GM10248 (cell line): Measurements from ENCODE around the gene BICD1.
A peak's percentile ranks its signal among the peaks of the same experiment; 100 is the strongest.

Source experiments
- CTCF ChIA-PET: fragments of 300-600 bp; sonication (Branson Sonifier 250); formaldehyde crosslinking; extraction: SDS; loops from one replicate; lab custom pipeline; 2021; ENCODE audit warnings: antibody characterized with exemption; lab: Yijun Ruan, JAX
- POLR2A ChIA-PET: fragments of 350-650 bp; sonication (Branson Sonifier 250); formaldehyde crosslinking; extraction: SDS; loops from one replicate; lab custom pipeline; 2020; ENCODE audit warnings: antibody characterized with exemption; lab: Yijun Ruan, JAX
- DNase-seq: peaks from one replicate; pipeline ENCODE4 v3.0.0; 2012; ENCODE audit errors: extremely low spot score
- CTCF ChIP-seq: IDR thresholded peaks from 2 replicates; pipeline ENCODE4 v1.5.1; 2012; ENCODE audit warnings: mild to moderate bottlenecking, low read depth; ENCODE audit errors: extremely low read depth, missing control alignments, control extremely low read depth

BICD1 gene

GRCh38 chr12:32309811-32310736 lies 203.4 kb downstream of the BICD1 start:
- POLR2A ChIA-PET = no interaction called here
- CTCF ChIA-PET = interaction anchor here (0.9 to 7.9 kb wide), 12 partner anchors 9 to 907 kb away, joined by 3 to 50 read pairs (median 5); partner anchors contain the start of gene ETFBKMT
- DNase-seq = no peak
- no peak for TF ChIP-seq CTCF

GRCh38 chr12:32312049-32312670 lies 205.5 kb downstream of the BICD1 start:
- ChIA-PET CTCF (interaction anchor here (0.6 to 7.9 kb wide), 36 partner anchors 9 to 908 kb away, joined by 3 to 50 read pairs (median 3); partner anchors contain the start of gene ETFBKMT), POLR2A (no interaction called here)
- peak; percentile 38 for DNase-seq
- peak; percentile 40 for TF ChIP-seq CTCF

GRCh38 chr12:32322354-32322753 lies 215.7 kb downstream of the BICD1 start:
- ChIA-PET CTCF (interaction anchor here (1.7 to 3.4 kb wide), 2 partner anchors 11 to 42 kb away, joined by 5 to 26 read pairs; no protein-coding TSS in a partner anchor), POLR2A (no interaction called here)
- DNase-seq = no peak
- no peak for TF ChIP-seq CTCF

GRCh38 chr12:32331133-32331532 lies 224.5 kb downstream of the BICD1 start:
- POLR2A ChIA-PET = no interaction called here
- TF ChIP-seq CTCF = no peak
- DNase-seq = no peak
- CTCF ChIA-PET = no interaction called here

GRCh38 chr12:32332446-32332845 lies 225.8 kb downstream of the BICD1 start:
- ChIA-PET POLR2A (no interaction called here), CTCF (no interaction called here)
- TF ChIP-seq CTCF = no peak
- DNase-seq = no peak

GRCh38 chr12:32334371-32334777 lies 227.7 kb downstream of the BICD1 start:
- DNase-seq = peak; percentile 21
- POLR2A ChIA-PET = no interaction called here

More at GRCh38 chr12:32334371-32334777, 227.7 kb downstream of the BICD1 start:
- TF ChIP-seq CTCF = no peak
- CTCF ChIA-PET = interaction anchor here (1.2 to 2.0 kb wide), 2 partner anchors 11 to 421 kb away, joined by 3 to 5 read pairs; partner anchors contain the start of gene YARS2
